Endothelial cell of coronary artery (primary cell): ENCODE measurements around the gene RTP2. TPM values are rescaled to one million over a fixed set of nuclear protein-coding genes. Genes with fewer than 3 reads are reported as not detected.

ENCODE experiments used
- total RNA-seq: library from RNA; depleted of rRNA; stranded (reverse); fragments of >200 nt; gene quantifications from 2 replicates; pipeline ENCODE4 v1.2.3, GENCODE V29; 2014

The RTP2 gene
- not detected in 2 replicates for total RNA-seq

GRCh38 chr3:187702507-187703033, at the start of gene RTP2:
RTP2 (minus strand) TSS chr3:187702557; CDS start chr3:187702128, 429 bp downstream.

GRCh38 chr3:187745201-187746058, 43.1 kb upstream of the RTP2 start, which contains the start of gene BCL6:
BCL6 (minus strand) TSS chr3:187745468; CDS start chr3:187733693, 11,775 bp downstream.

GRCh38 chr3:187669675-187670504, 32.5 kb downstream of the RTP2 start, which contains the start of gene SST:
SST (minus strand) TSS chr3:187670394; CDS start chr3:187670291, 103 bp downstream.

Other genes with a start within 250 kb of the RTP2 start
- not detected in 2 replicates for gene SST, start 32.2 kb downstream of the RTP2 start, total RNA-seq
- 4.0 and 15.6 TPM in 2 replicates for gene BCL6, start 42.9 kb upstream of the RTP2 start, total RNA-seq